ENCODE measurements around the gene BSDC1.

Gene BSDC1

GRCh38 chr1:32318127-32318869 is 75.9 kb downstream of the BSDC1 start:
- Histone ChIP-seq H3K36me3 (peaks cover 61% of the 10 kb centered on the region), H3K4me1 (peaks cover 83% of the 10 kb centered on the region), H3K27ac (peak overlapping the region; percentile 24; the same call in 1 of the 2 replicates), H3K9me3 (no peaks in the 10 kb centered on the region), H3K27me3 (no peaks in the 10 kb centered on the region), H4K20me1 (peaks cover 24% of the 10 kb centered on the region), H3K4me3 (no peak overlapping the region), H3K9ac (no peak overlapping the region), H3K4me2 (peak overlapping the region; percentile 78)
- no peak; the same call in 1 of the 2 replicates for TF ChIP-seq Cebpa-rat (IDR thresholded peaks at IDR 0.05)

GRCh38 chr1:32316903-32317277 is 77.4 kb downstream of the BSDC1 start:
- Histone ChIP-seq H3K4me3 (no peak overlapping the region), H4K20me1 (peaks cover 33% of the 10 kb centered on the region), H3K9ac (peak overlapping the region; percentile 36; the same call in 1 of the 2 replicates), H3K4me1 (peaks cover 81% of the 10 kb centered on the region), H3K9me3 (no peaks in the 10 kb centered on the region), H3K4me2 (peak overlapping the region; percentile 78), H3K27me3 (no peaks in the 10 kb centered on the region), H3K27ac (0 out of 2 replicates have a peak overlapping the region, but pooled peaks have one; percentile 20), H3K36me3 (peaks cover 58% of the 10 kb centered on the region)
- no peak for TF ChIP-seq Cebpa-rat (IDR thresholded peaks at IDR 0.05)

Data from BLaER1 (cell line).